H1 (cell line): ENCODE measurements around the gene SHOX. TPM values are rescaled to one million over a fixed set of nuclear protein-coding genes. Genes with fewer than 3 reads are reported as not detected.
A peak's percentile ranks its signal among the peaks of the same experiment; 100 is the strongest.

Experiments used
- CTCF ChIA-PET: fragments of 300-600 bp; sonication (Branson Sonifier 250); formaldehyde crosslinking; loops from one replicate; lab custom pipeline; 2021; ENCODE audit not compliant: partially characterized antibody; lab: Charles Lee
- POLR2A ChIA-PET: fragments of 300-600 bp; sonication (Branson Sonifier 250); formaldehyde crosslinking; loops from one replicate; lab custom pipeline; 2021; ENCODE audit warnings: inconsistent platforms; ENCODE audit not compliant: partially characterized antibody; lab: Charles Lee
- DNase-seq, 2 experiments: peaks; one replicate each; pipeline versions ENCODE4 v3.0.0 to v3.0.0-alpha.2; 2010 to 2022; ENCODE audit warnings: low spot score in 2 of 2, low read depth in 1 of 2, mixed read lengths in 1 of 2
- FAIRE-seq: peaks from 2 replicates; lab custom pipeline; 2011; peaks lifted over from hg19 to GRCh38; lab: Jason Lieb, UNC
- H2AFZ ChIP-seq: 2 replicates; pipeline ENCODE4 v1.8.1; 2012; ENCODE audit warnings: low read length, inconsistent platforms
- H2AK5ac ChIP-seq: 2 replicates; pipeline ENCODE4 v1.6.1; 2013; ENCODE audit warnings: low read depth, low read length
- H2BK120ac ChIP-seq: replicated peaks from 2 replicates; pipeline ENCODE3; 2013; ENCODE audit warnings: low read depth, low read length, inconsistent platforms
- H2BK12ac ChIP-seq: 2 replicates; pipeline ENCODE4 v1.6.1; 2013; ENCODE audit warnings: low read depth, low read length
- H2BK15ac ChIP-seq: 2 replicates; pipeline ENCODE4 v1.6.1; 2013; ENCODE audit warnings: low read length
- H2BK20ac ChIP-seq: 2 replicates; pipeline ENCODE4 v1.6.1; 2013; ENCODE audit warnings: low read length
- H2BK5ac ChIP-seq: 2 replicates; pipeline ENCODE4 v1.6.1; 2013; ENCODE audit warnings: low read depth, low read length
- H3K14ac ChIP-seq: 2 replicates; pipeline ENCODE4 v1.6.1; 2013; ENCODE audit warnings: inconsistent platforms; ENCODE audit not compliant: insufficient read length
- H3K18ac ChIP-seq: 2 replicates; pipeline ENCODE4 v1.6.1; 2013; ENCODE audit warnings: low read length; ENCODE audit errors: extremely low read depth
- H3K23ac ChIP-seq: 2 replicates; pipeline ENCODE4 v1.6.1; 2013; ENCODE audit warnings: inconsistent platforms; ENCODE audit not compliant: insufficient read length
- H3K23me2 ChIP-seq: 2 replicates; pipeline ENCODE4 v1.6.1; 2013; ENCODE audit warnings: low read depth, low read length
- H3K27ac ChIP-seq: 2 replicates; pipeline ENCODE4 v1.6.1; 2011; ENCODE audit warnings: low read depth, low read length, inconsistent platforms
- H3K27me3 ChIP-seq, 4 experiments: replicated peaks in 1 of 4; 1 replicate in 1 of 4; 2 replicates in 3 of 4; pipeline versions ENCODE4 v1.6.1 to v1.8.1; 2011 to 2013; ENCODE audit warnings: low read length in 3 of 4, mild to moderate bottlenecking in 3 of 4, inconsistent platforms in 2 of 4, mixed read lengths in 2 of 4, moderate library complexity in 1 of 4; ENCODE audit not compliant: control insufficient read depth in 3 of 4, insufficient read depth in 3 of 4; ENCODE audit errors: extremely low read depth in 1 of 4
- H3K36me3 ChIP-seq, 4 experiments: 2 replicates each; pipeline versions ENCODE4 v1.6.1 to v1.8.1; 2011 to 2013; ENCODE audit warnings: mild to moderate bottlenecking in 4 of 4, low read length in 3 of 4, moderate library complexity in 2 of 4, control low read depth in 1 of 4, inconsistent platforms in 1 of 4; ENCODE audit not compliant: insufficient read depth in 4 of 4, control insufficient read depth in 2 of 4
- H3K4ac ChIP-seq: replicated peaks from 2 replicates; pipeline ENCODE3; 2013; ENCODE audit warnings: low read length, low read depth, mixed read lengths, inconsistent platforms; ENCODE audit not compliant: insufficient read length
- H3K4me1 ChIP-seq, 4 experiments: replicated peaks in 1 of 4; 1 replicate in 1 of 4; 2 replicates in 3 of 4; pipeline versions ENCODE4 v1.6.1 to v1.8.1; 2011 to 2013; ENCODE audit warnings: low read length in 3 of 4, inconsistent platforms in 2 of 4, mixed read lengths in 1 of 4; ENCODE audit not compliant: insufficient read depth in 4 of 4, control insufficient read depth in 3 of 4
- H3K4me2 ChIP-seq, 2 experiments: 2 replicates each; pipeline versions ENCODE4 v1.6.1 to v1.8.1; 2011 to 2013; ENCODE audit warnings: low read depth in 2 of 2, low read length in 2 of 2, control low read depth in 1 of 2, inconsistent platforms in 1 of 2, mild to moderate bottlenecking in 1 of 2; ENCODE audit not compliant: insufficient read depth in 1 of 2
- H3K4me3 ChIP-seq, 4 experiments: fragments of 200-600, 300-600 bp in 1 of 4; sonication (generic), shearing (Covaris generic), sonication (Bioruptor Twin) in 1 of 4; 2 replicates each; pipeline versions ENCODE4 v1.5.1 to v1.8.1; 2011 to 2016; ENCODE audit warnings: low read length in 4 of 4, low read depth in 3 of 4, control low read depth in 2 of 4, inconsistent platforms in 2 of 4, mild to moderate bottlenecking in 2 of 4, mixed read lengths in 1 of 4, moderate library complexity in 1 of 4; ENCODE audit not compliant: insufficient read depth in 2 of 4; ENCODE audit errors: extremely low read depth in 1 of 4
- H3K56ac ChIP-seq: replicated peaks from 2 replicates; pipeline ENCODE3; 2013; ENCODE audit warnings: low read depth, mild to moderate bottlenecking, mixed read lengths, low read length, inconsistent platforms; ENCODE audit not compliant: insufficient read length
- H3K79me1 ChIP-seq: 2 replicates; pipeline ENCODE4 v1.6.1; 2013; ENCODE audit warnings: low read depth, low read length, control low read depth
- H3K79me2 ChIP-seq, 2 experiments: 2 replicates each; pipeline versions ENCODE4 v1.6.1 to v1.8.1; 2012 to 2013; ENCODE audit warnings: low read length in 2 of 2, mild to moderate bottlenecking in 2 of 2, inconsistent platforms in 1 of 2; ENCODE audit not compliant: insufficient read depth in 2 of 2, control insufficient read depth in 1 of 2
- H3K9ac ChIP-seq, 4 experiments: replicated peaks in 1 of 4; 1 replicate in 1 of 4; 2 replicates in 3 of 4; pipeline versions ENCODE4 v1.6.1 to v1.8.1; 2011 to 2013; ENCODE audit warnings: low read depth in 3 of 4, low read length in 3 of 4, control low read depth in 2 of 4, mild to moderate bottlenecking in 2 of 4, moderate library complexity in 2 of 4, inconsistent platforms in 1 of 4; ENCODE audit errors: extremely low read depth in 1 of 4
- H3K9me3 ChIP-seq, 2 experiments: 2 replicates each; pipeline versions ENCODE4 v1.6.1 to v1.8.1; 2012 to 2013; ENCODE audit warnings: mild to moderate bottlenecking in 2 of 2, moderate library complexity in 2 of 2, control low read depth in 1 of 2, inconsistent platforms in 1 of 2, low read depth in 1 of 2, low read length in 1 of 2, mixed read lengths in 1 of 2; ENCODE audit not compliant: insufficient read depth in 2 of 2
- H4K20me1 ChIP-seq, 2 experiments: replicated peaks in 1 of 2; 2 replicates each; pipeline versions ENCODE3 to v1.8.1; 2011 to 2013; ENCODE audit warnings: inconsistent platforms in 2 of 2, low read length in 2 of 2, mild to moderate bottlenecking in 1 of 2; ENCODE audit not compliant: insufficient read depth in 2 of 2, control insufficient read depth in 1 of 2
- H4K5ac ChIP-seq: 2 replicates; pipeline ENCODE4 v1.6.1; 2013; ENCODE audit warnings: low read length, low read depth, mixed read lengths, inconsistent platforms; ENCODE audit not compliant: insufficient read length
- H4K8ac ChIP-seq: 2 replicates; pipeline ENCODE4 v1.8.0; 2013; ENCODE audit warnings: mild to moderate bottlenecking, moderate library complexity, low read length, inconsistent platforms; ENCODE audit not compliant: insufficient read depth; ENCODE audit errors: extremely low read depth
- H4K91ac ChIP-seq: replicated peaks from 2 replicates; pipeline ENCODE3; 2013; ENCODE audit warnings: low read length, mixed read lengths, inconsistent platforms; ENCODE audit not compliant: insufficient read length
- BACH1 ChIP-seq: IDR thresholded peaks from 2 replicates; pipeline ENCODE4 v1.6.1; 2012; ENCODE audit warnings: low read length, improper control_type of control experiment
- BRCA1 ChIP-seq: IDR thresholded peaks from 2 replicates; pipeline ENCODE4 v1.6.1; 2012; ENCODE audit warnings: low read depth, low read length, improper control_type of control experiment
- WGBS, 2 experiments: shearing (Covaris generic) in 1 of 2; methylation state at CpG; one replicate each; pipeline versions ENCODE4 v1.1.6 to v1.1.7; 2013 to 2015; ENCODE audit warnings: low lambda C conversion rate in 2 of 2, mixed read lengths in 2 of 2, inconsistent platforms in 1 of 2, low coverage in 1 of 2, missing lambda C conversion rate in 1 of 2; ENCODE audit not compliant: insufficient replicate concordance in 2 of 2, insufficient coverage in 1 of 2, insufficient read length in 1 of 2; ENCODE audit errors: extremely low coverage in 1 of 2, missing lambda C conversion rate in 1 of 2; 5-methylcytosine and 5-hydroxymethylcytosine counted together
- polyA plus RNA-seq, 7 experiments: library from polyadenylated mRNA; depleted of rRNA in 3 of 7; stranded (reverse) in 5 of 7; unstranded in 2 of 7; fragments of >200 nt in 5 of 7; fragments of 200-250 nt in 2 of 7; gene quantifications; 1 replicate in 5 of 7; 2 replicates in 1 of 7; 4 replicates in 1 of 7; pipeline versions ENCODE4 v1.2.1 to v1.2.3, GENCODE V29; 2011 to 2013; ENCODE audit warnings: missing spikeins in 2 of 7, mixed read lengths in 2 of 7
- total RNA-seq: library from RNA; stranded (reverse); fragmentation: NEBNext Ultra II Directional; extraction: Animal tissue kit (Norgen Biotek cat#: 25700); gene quantifications from 2 replicates; pipeline ENCODE4 v1.2.1, GENCODE V29; 2021

Gene SHOX
- total and polyA plus RNA-seq, 2 of the 8 experiments (the other 6 are each of a cell fraction or from before 2014, with no cell fraction given): 0.05 to 0.15 TPM

GRCh38 chrX:666762-667720 is 36.5 kb downstream of the SHOX start:
- H3K23ac ChIP-seq: no peak overlapping the region
- ChIA-PET POLR2A (no interaction called here), CTCF (no interaction called here)
- peak overlapping the region; percentile 40; the same call in 1 of the 2 replicates for H2BK15ac ChIP-seq
- H3K79me1 ChIP-seq: no peaks in the 10 kb centered on the region
- H3K4me3 ChIP-seq: peak overlapping the region in 1 of 4 experiments; percentile 17; a peak in 1 of 8 replicates
- H3K9ac ChIP-seq: no peak overlapping the region
- H3K79me2 ChIP-seq: no peaks in the 10 kb centered on the region
- no peaks in the 10 kb centered on the region; a peak in 1 of 7 replicates for H3K27me3 ChIP-seq
- 0 out of 2 replicates have a peak overlapping the region, but pooled peaks have one; percentile 41 for H2AK5ac ChIP-seq
- no peak overlapping the region for H3K14ac ChIP-seq
- no peaks in the 10 kb centered on the region for H3K23me2 ChIP-seq
- no peak for DNase-seq
- peak overlapping the region; percentile 90 for H2BK120ac ChIP-seq
- peak overlapping the region; percentile 94; the same call in 1 of the 2 replicates for H2BK20ac ChIP-seq
- peak overlapping the region; percentile 80 for H3K18ac ChIP-seq
- H4K8ac ChIP-seq: no peak overlapping the region
- peak overlapping the region; percentile 85 for H4K91ac ChIP-seq
- H4K20me1 ChIP-seq: no peaks in the 10 kb centered on the region
- H3K4ac ChIP-seq: no peak overlapping the region
- FAIRE-seq: peak; percentile 42
- peak overlapping the region; percentile 90 for H2AFZ ChIP-seq
- no peaks in the 10 kb centered on the region for H3K36me3 ChIP-seq
- WGBS, 2 experiments: 54% methylated on average over 27 of the region's 27 CpGs; no CpG with 5 or more reads in 1 of the 2 experiments
- H3K56ac ChIP-seq: no peak overlapping the region
- H2BK5ac ChIP-seq: peak overlapping the region; percentile 86; the same call in 1 of the 2 replicates
- H3K4me2 ChIP-seq: peak overlapping the region; percentile 16 to 48; a peak in 3 of 4 replicates
- peak overlapping the region; percentile 96 for H2BK12ac ChIP-seq
- TF ChIP-seq BRCA1 (no peak), BACH1 (peak; percentile 27; the same call in 1 of the 2 replicates)
- H3K9me3 ChIP-seq: no peaks in the 10 kb centered on the region; a peak in 1 of 4 replicates
- peaks cover 3 to 10% (median 4%) of the 10 kb centered on the region in 4 experiments for H3K4me1 ChIP-seq
- H3K27ac ChIP-seq: no peak overlapping the region
- H4K5ac ChIP-seq: no peak overlapping the region
